ENCODE data around the gene CD101. TPM values are rescaled to one million over a fixed set of nuclear protein-coding genes. Genes with fewer than 3 reads are reported as not detected.

Gene CD101
- total RNA-seq, 1 experiment from 2014 or later = 0.37 TPM

DNA sequence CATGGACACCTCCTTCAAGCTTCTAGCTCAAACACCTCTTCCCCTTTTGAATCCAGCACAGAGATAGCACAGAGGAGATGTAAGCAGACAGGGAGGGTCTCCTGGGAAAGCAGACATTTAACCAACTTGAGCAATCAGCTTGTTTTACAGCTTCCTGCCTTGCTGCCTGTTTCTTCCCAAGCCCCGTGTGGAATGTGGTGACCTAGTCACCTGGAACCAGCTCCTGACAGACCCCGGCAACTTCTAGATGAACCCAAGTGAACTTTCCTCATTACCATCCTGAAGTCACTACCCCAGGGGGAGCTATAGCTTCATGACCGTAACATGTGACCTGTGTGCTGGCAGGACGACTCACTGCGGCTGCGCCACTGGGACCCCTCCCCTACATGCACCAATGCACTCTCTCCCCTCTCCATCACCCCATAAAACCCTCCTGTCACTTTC lies 34.5 kb downstream of the CD101 start:
- no peaks in the 10 kb centered on the region for H3K27me3 Mint-ChIP-seq (ENCODE audit: insufficient read depth, unreplicated experiment)
- no peak overlapping the region for H3K4me3 Mint-ChIP-seq (ENCODE audit: unreplicated experiment)
- peaks cover 7% of the 10 kb centered on the region for H3K9me3 Mint-ChIP-seq (ENCODE audit: unreplicated experiment)
- CTCF ChIA-PET = interaction anchor here (1.4 kb wide), 1 partner anchor 10 kb away, joined by 4 read pairs; no protein-coding TSS in a partner anchor
- H3K27ac Mint-ChIP-seq (ENCODE audit: low read depth, unreplicated experiment) = no peak overlapping the region
- H3K4me1 Mint-ChIP-seq (ENCODE audit: insufficient read depth, unreplicated experiment) = no peaks in the 10 kb centered on the region
- no peak for DNase-seq (ENCODE audit: unreplicated experiment)
- no TSS peak for BruUV-seq (replicated peaks)
- TF ChIP-seq, protein P1, sequence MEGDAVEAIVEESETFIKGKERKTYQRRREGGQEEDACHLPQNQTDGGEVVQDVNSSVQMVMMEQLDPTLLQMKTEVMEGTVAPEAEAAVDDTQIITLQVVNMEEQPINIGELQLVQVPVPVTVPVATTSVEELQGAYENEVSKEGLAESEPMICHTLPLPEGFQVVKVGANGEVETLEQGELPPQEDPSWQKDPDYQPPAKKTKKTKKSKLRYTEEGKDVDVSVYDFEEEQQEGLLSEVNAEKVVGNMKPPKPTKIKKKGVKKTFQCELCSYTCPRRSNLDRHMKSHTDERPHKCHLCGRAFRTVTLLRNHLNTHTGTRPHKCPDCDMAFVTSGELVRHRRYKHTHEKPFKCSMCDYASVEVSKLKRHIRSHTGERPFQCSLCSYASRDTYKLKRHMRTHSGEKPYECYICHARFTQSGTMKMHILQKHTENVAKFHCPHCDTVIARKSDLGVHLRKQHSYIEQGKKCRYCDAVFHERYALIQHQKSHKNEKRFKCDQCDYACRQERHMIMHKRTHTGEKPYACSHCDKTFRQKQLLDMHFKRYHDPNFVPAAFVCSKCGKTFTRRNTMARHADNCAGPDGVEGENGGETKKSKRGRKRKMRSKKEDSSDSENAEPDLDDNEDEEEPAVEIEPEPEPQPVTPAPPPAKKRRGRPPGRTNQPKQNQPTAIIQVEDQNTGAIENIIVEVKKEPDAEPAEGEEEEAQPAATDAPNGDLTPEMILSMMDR (IDR thresholded peaks at IDR 0.05; ENCODE audit: unreplicated experiment) = no peak
- H3K36me3 Mint-ChIP-seq (ENCODE audit: insufficient read depth, unreplicated experiment) = peaks cover 9% of the 10 kb centered on the region
- intact Hi-C loops (cut with micrococcal nuclease) = no loop called here
- POLR2A ChIA-PET = no interaction called here

- TF ChIP-seq, protein P1 (IDR thresholded peaks at IDR 0.05; ENCODE audit: unreplicated experiment) = no peak
- Mint-ChIP-seq H3K4me1 (ENCODE audit: insufficient read depth, unreplicated experiment) (no peaks in the 10 kb centered on the region), H3K4me3 (ENCODE audit: unreplicated experiment) (no peak overlapping the region), H3K9me3 (ENCODE audit: unreplicated experiment) (peaks cover 7% of the 10 kb centered on the region), H3K27ac (ENCODE audit: low read depth, unreplicated experiment) (no peak overlapping the region), H3K36me3 (ENCODE audit: insufficient read depth, unreplicated experiment) (peaks cover 11% of the 10 kb centered on the region), H3K27me3 (ENCODE audit: insufficient read depth, unreplicated experiment) (no peaks in the 10 kb centered on the region)
- POLR2A ChIA-PET = no interaction called here
- intact Hi-C loops (cut with micrococcal nuclease) = no loop called here
- BruUV-seq (replicated peaks) = no TSS peak
- CTCF ChIA-PET = interaction anchor here (1.1 to 1.2 kb wide), 2 partner anchors 301 to 313 kb away, joined by 3 to 4 read pairs; no protein-coding TSS in a partner anchor
- no peak for DNase-seq (ENCODE audit: unreplicated experiment)
These were observed 36.2 kb downstream of the CD101 start for GRCh38 chr1:117037802-117038201.

- peaks cover 11% of the 10 kb centered on the region for H3K36me3 Mint-ChIP-seq (ENCODE audit: insufficient read depth, unreplicated experiment)
- H3K4me1 Mint-ChIP-seq (ENCODE audit: insufficient read depth, unreplicated experiment) = no peaks in the 10 kb centered on the region
- no peak overlapping the region for H3K4me3 Mint-ChIP-seq (ENCODE audit: unreplicated experiment)
- H3K9me3 Mint-ChIP-seq (ENCODE audit: unreplicated experiment) = peaks cover 7% of the 10 kb centered on the region
- CTCF ChIA-PET = interaction anchor here (0.6 to 1.2 kb wide), 3 partner anchors 89 to 313 kb away, joined by 3 to 4 read pairs (median 3); no protein-coding TSS in a partner anchor
- H3K27me3 Mint-ChIP-seq (ENCODE audit: insufficient read depth, unreplicated experiment) = no peaks in the 10 kb centered on the region
- no TSS peak for BruUV-seq (replicated peaks)
- H3K27ac Mint-ChIP-seq (ENCODE audit: low read depth, unreplicated experiment) = no peak overlapping the region
- intact Hi-C loops (cut with micrococcal nuclease) = no loop called here
- POLR2A ChIA-PET = no interaction called here
- no peak for DNase-seq (ENCODE audit: unreplicated experiment)
- TF ChIP-seq, protein P1 (IDR thresholded peaks at IDR 0.05; ENCODE audit: unreplicated experiment) = no peak
These were observed 36.7 kb downstream of the CD101 start for GRCh38 chr1:117038236-117038635.

GRCh38 chr1:117044217-117044616 lies 42.7 kb downstream of the CD101 start:
- H3K27me3 Mint-ChIP-seq (ENCODE audit: insufficient read depth, unreplicated experiment) = no peaks in the 10 kb centered on the region
- H3K27ac Mint-ChIP-seq (ENCODE audit: low read depth, unreplicated experiment) = no peak overlapping the region
- BruUV-seq (replicated peaks) = no TSS peak
- POLR2A ChIA-PET = interaction anchor here (0.9 kb wide), 1 partner anchor 283 kb away, joined by 3 read pairs; no protein-coding TSS in a partner anchor
- no peak for DNase-seq (ENCODE audit: unreplicated experiment)
- peaks cover 10% of the 10 kb centered on the region for H3K36me3 Mint-ChIP-seq (ENCODE audit: insufficient read depth, unreplicated experiment)
- TF ChIP-seq, protein P1 (IDR thresholded peaks at IDR 0.05; ENCODE audit: unreplicated experiment) = no peak
- H3K4me1 Mint-ChIP-seq (ENCODE audit: insufficient read depth, unreplicated experiment) = no peaks in the 10 kb centered on the region
- CTCF ChIA-PET = interaction anchor here (0.8 kb wide), 1 partner anchor 319 kb away, joined by 3 read pairs; no protein-coding TSS in a partner anchor
- no peak overlapping the region for H3K4me3 Mint-ChIP-seq (ENCODE audit: unreplicated experiment)
- H3K9me3 Mint-ChIP-seq (ENCODE audit: unreplicated experiment) = peaks cover 7% of the 10 kb centered on the region
- intact Hi-C loops (cut with micrococcal nuclease) = no loop called here

Measured in MCF 10A (cell line).